ENCODE results near the gene KRTAP1-3.
"Not testable (repeated sequence)": the region's sequence is repeated elsewhere in the genome, so short reads cannot be mapped to it uniquely, and the experiment has no call there.

KRTAP1-3 gene
- total RNA-seq, result 0 reads per million in 3 donors

GRCh38 chr17:41034346-41034935, at the start of gene KRTAP1-3:
KRTAP1-3 (minus strand) TSS chr17:41034874; CDS start chr17:41034821, 53 bp downstream.
- H3K36me3 ChIP-seq (ENCODE audit: control insufficient read depth, insufficient read depth, low read length), result not testable (repeated sequence)

GRCh38 chr17:41084100-41084856, 49.6 kb upstream of the KRTAP1-3 start, which contains the start of gene KRTAP4-7:
KRTAP4-7 (plus strand) TSS chr17:41084150; CDS start chr17:41084207, 57 bp downstream.
- DNase-seq; H3K9me3 ChIP-seq (ENCODE audit: control insufficient read depth, low read length); H3K27me3 ChIP-seq (replicated peaks; ENCODE audit: control insufficient read depth, insufficient read depth, low read length, poor library complexity, severe bottlenecking); H3K4me3 ChIP-seq (ENCODE audit: insufficient read depth, low read depth, low read length, poor library complexity, severe bottlenecking); H3K36me3 ChIP-seq (ENCODE audit: control insufficient read depth, insufficient read depth, low read length); H3K27ac ChIP-seq (ENCODE audit: insufficient read depth, low read length, poor library complexity, severe bottlenecking); H3K4me1 ChIP-seq (ENCODE audit: control insufficient read depth, insufficient read depth, low read length, poor library complexity, severe bottlenecking): not testable (repeated sequence)

More at GRCh38 chr17:41034346-41034935, at the start of gene KRTAP1-3:
- H3K4me3 ChIP-seq (ENCODE audit: insufficient read depth, low read depth, low read length, poor library complexity, severe bottlenecking); DNase-seq; H3K27ac ChIP-seq (ENCODE audit: insufficient read depth, low read length, poor library complexity, severe bottlenecking); H3K9me3 ChIP-seq (ENCODE audit: control insufficient read depth, low read length); H3K27me3 ChIP-seq (replicated peaks; ENCODE audit: control insufficient read depth, insufficient read depth, low read length, poor library complexity, severe bottlenecking); H3K4me1 ChIP-seq (ENCODE audit: control insufficient read depth, insufficient read depth, low read length, poor library complexity, severe bottlenecking): not testable (repeated sequence)

GRCh38 chr17:41083427-41083826, 48.8 kb upstream of the KRTAP1-3 start:
- H3K27ac ChIP-seq (ENCODE audit: insufficient read depth, low read length, poor library complexity, severe bottlenecking); H3K4me3 ChIP-seq (ENCODE audit: insufficient read depth, low read depth, low read length, poor library complexity, severe bottlenecking); H3K4me1 ChIP-seq (ENCODE audit: control insufficient read depth, insufficient read depth, low read length, poor library complexity, severe bottlenecking); DNase-seq; H3K9me3 ChIP-seq (ENCODE audit: control insufficient read depth, low read length); H3K27me3 ChIP-seq (replicated peaks; ENCODE audit: control insufficient read depth, insufficient read depth, low read length, poor library complexity, severe bottlenecking); H3K36me3 ChIP-seq (ENCODE audit: control insufficient read depth, insufficient read depth, low read length): not testable (repeated sequence)

- no peaks in the 10 kb centered on the region for H3K27me3 ChIP-seq (replicated peaks; ENCODE audit: control insufficient read depth, insufficient read depth, low read length, poor library complexity, severe bottlenecking)
- no peaks in the 10 kb centered on the region for H3K36me3 ChIP-seq (ENCODE audit: control insufficient read depth, insufficient read depth, low read length)
- H3K9me3 ChIP-seq (ENCODE audit: control insufficient read depth, low read length), result no peaks in the 10 kb centered on the region
- H3K4me3 ChIP-seq (ENCODE audit: insufficient read depth, low read depth, low read length, poor library complexity, severe bottlenecking), result no peak overlapping the region
- H3K4me1 ChIP-seq (ENCODE audit: control insufficient read depth, insufficient read depth, low read length, poor library complexity, severe bottlenecking), result no peaks in the 10 kb centered on the region
- no peak overlapping the region for H3K27ac ChIP-seq (ENCODE audit: insufficient read depth, low read length, poor library complexity, severe bottlenecking)
- no peak for DNase-seq
These were observed 48.0 kb upstream of the KRTAP1-3 start for GRCh38 chr17:41082626-41083025.

GRCh38 chr17:41076788-41077187, 42.1 kb upstream of the KRTAP1-3 start:
- Histone ChIP-seq H3K9me3 (ENCODE audit: control insufficient read depth, low read length) (no peaks in the 10 kb centered on the region), H3K4me1 (ENCODE audit: control insufficient read depth, insufficient read depth, low read length, poor library complexity, severe bottlenecking) (no peaks in the 10 kb centered on the region), H3K4me3 (ENCODE audit: insufficient read depth, low read depth, low read length, poor library complexity, severe bottlenecking) (no peak overlapping the region), H3K36me3 (ENCODE audit: control insufficient read depth, insufficient read depth, low read length) (no peaks in the 10 kb centered on the region), H3K27me3 (replicated peaks; ENCODE audit: control insufficient read depth, insufficient read depth, low read length, poor library complexity, severe bottlenecking) (peaks cover 7% of the 10 kb centered on the region), H3K27ac (ENCODE audit: insufficient read depth, low read length, poor library complexity, severe bottlenecking) (no peak overlapping the region)
- DNase-seq, result no peak

- Histone ChIP-seq H3K9me3 (ENCODE audit: control insufficient read depth, low read length) (no peaks in the 10 kb centered on the region), H3K27ac (ENCODE audit: insufficient read depth, low read length, poor library complexity, severe bottlenecking) (no peak overlapping the region), H3K36me3 (ENCODE audit: control insufficient read depth, insufficient read depth, low read length) (no peaks in the 10 kb centered on the region), H3K4me1 (ENCODE audit: control insufficient read depth, insufficient read depth, low read length, poor library complexity, severe bottlenecking) (no peaks in the 10 kb centered on the region), H3K4me3 (ENCODE audit: insufficient read depth, low read depth, low read length, poor library complexity, severe bottlenecking) (no peak overlapping the region), H3K27me3 (replicated peaks; ENCODE audit: control insufficient read depth, insufficient read depth, low read length, poor library complexity, severe bottlenecking) (peaks cover 7% of the 10 kb centered on the region)
- no peak for DNase-seq
These were observed 39.0 kb upstream of the KRTAP1-3 start for GRCh38 chr17:41073676-41074075.

GRCh38 chr17:41071606-41072360, 37.1 kb upstream of the KRTAP1-3 start:
- Histone ChIP-seq H3K27me3 (replicated peaks; ENCODE audit: control insufficient read depth, insufficient read depth, low read length, poor library complexity, severe bottlenecking) (peaks cover 7% of the 10 kb centered on the region), H3K36me3 (ENCODE audit: control insufficient read depth, insufficient read depth, low read length) (no peaks in the 10 kb centered on the region), H3K9me3 (ENCODE audit: control insufficient read depth, low read length) (no peaks in the 10 kb centered on the region), H3K4me3 (ENCODE audit: insufficient read depth, low read depth, low read length, poor library complexity, severe bottlenecking) (no peak overlapping the region), H3K27ac (ENCODE audit: insufficient read depth, low read length, poor library complexity, severe bottlenecking) (no peak overlapping the region), H3K4me1 (ENCODE audit: control insufficient read depth, insufficient read depth, low read length, poor library complexity, severe bottlenecking) (no peaks in the 10 kb centered on the region)
- DNase-seq, result no peak

GRCh38 chr17:41069031-41069430, 34.4 kb upstream of the KRTAP1-3 start:
- no peak for DNase-seq
- H3K4me1 ChIP-seq (ENCODE audit: control insufficient read depth, insufficient read depth, low read length, poor library complexity, severe bottlenecking), result no peaks in the 10 kb centered on the region
- no peak overlapping the region for H3K4me3 ChIP-seq (ENCODE audit: insufficient read depth, low read depth, low read length, poor library complexity, severe bottlenecking)
- H3K36me3 ChIP-seq (ENCODE audit: control insufficient read depth, insufficient read depth, low read length), result no peaks in the 10 kb centered on the region
- no peaks in the 10 kb centered on the region for H3K9me3 ChIP-seq (ENCODE audit: control insufficient read depth, low read length)
- H3K27ac ChIP-seq (ENCODE audit: insufficient read depth, low read length, poor library complexity, severe bottlenecking), result no peak overlapping the region
- H3K27me3 ChIP-seq (replicated peaks; ENCODE audit: control insufficient read depth, insufficient read depth, low read length, poor library complexity, severe bottlenecking), result no peaks in the 10 kb centered on the region

- no peak overlapping the region for H3K27ac ChIP-seq (ENCODE audit: insufficient read depth, low read length, poor library complexity, severe bottlenecking)
- no peak for DNase-seq
These were observed 32.6 kb upstream of the KRTAP1-3 start for GRCh38 chr17:41067281-41067680.

More at GRCh38 chr17:41067281-41067680, 32.6 kb upstream of the KRTAP1-3 start:
- H3K36me3 ChIP-seq (ENCODE audit: control insufficient read depth, insufficient read depth, low read length), result no peaks in the 10 kb centered on the region
- H3K27me3 ChIP-seq (replicated peaks; ENCODE audit: control insufficient read depth, insufficient read depth, low read length, poor library complexity, severe bottlenecking), result no peaks in the 10 kb centered on the region
- no peaks in the 10 kb centered on the region for H3K9me3 ChIP-seq (ENCODE audit: control insufficient read depth, low read length)
- H3K4me3 ChIP-seq (ENCODE audit: insufficient read depth, low read depth, low read length, poor library complexity, severe bottlenecking), result no peak overlapping the region
- H3K4me1 ChIP-seq (ENCODE audit: control insufficient read depth, insufficient read depth, low read length, poor library complexity, severe bottlenecking), result no peaks in the 10 kb centered on the region

Data from effector memory CD4-positive, alpha-beta T cell (primary cell).